ENCODE data around the gene HIGD1A. TPM values are rescaled to one million over a fixed set of nuclear protein-coding genes. Genes with fewer than 3 reads are reported as not detected.
A peak's percentile ranks its signal among the peaks of the same experiment; 100 is the strongest.

HIGD1A gene
- total RNA-seq, 1 donor from 2014 or later = 377 TPM

- Histone ChIP-seq H3K4me3 (peak overlapping the region; percentile 93), H3K27me3 (ENCODE audit: low read depth) (no peaks in the 10 kb centered on the region), H3K27ac (replicated peaks) (peak overlapping the region; percentile 98), H3K4me1 (peaks cover 54% of the 10 kb centered on the region), H3K9me3 (replicated peaks) (no peaks in the 10 kb centered on the region), H3K36me3 (no peaks in the 10 kb centered on the region)
- TF ChIP-seq CTCF (IDR thresholded peaks at IDR 0.05; ENCODE audit: borderline replicate concordance) = no peak
- intact Hi-C loops (cut with micrococcal nuclease) = no loop called here
- no peak for DNase-seq
Measured at GRCh38 chr3:42804831-42805132, 492 bp upstream of the HIGD1A start.

- H3K4me3 ChIP-seq = peak overlapping the region; percentile 93
- H3K4me1 ChIP-seq = peaks cover 60% of the 10 kb centered on the region
- TF ChIP-seq CTCF (IDR thresholded peaks at IDR 0.05; ENCODE audit: borderline replicate concordance) = no peak
- peak; percentile 47 for DNase-seq
- no peaks in the 10 kb centered on the region for H3K9me3 ChIP-seq (replicated peaks)
- intact Hi-C loops (cut with micrococcal nuclease) = no loop called here
- no peaks in the 10 kb centered on the region for H3K36me3 ChIP-seq
- no peaks in the 10 kb centered on the region for H3K27me3 ChIP-seq (ENCODE audit: low read depth)
- H3K27ac ChIP-seq (replicated peaks) = peak overlapping the region; percentile 98
Measured at GRCh38 chr3:42803414-42804105, 730 bp downstream of the HIGD1A start.

- no peak for DNase-seq
- no peaks in the 10 kb centered on the region for H3K9me3 ChIP-seq (replicated peaks)
- no peaks in the 10 kb centered on the region for H3K36me3 ChIP-seq
- H3K4me1 ChIP-seq = peaks cover 60% of the 10 kb centered on the region
- H3K4me3 ChIP-seq = peak overlapping the region; percentile 93
- peak overlapping the region; percentile 98 for H3K27ac ChIP-seq (replicated peaks)
- intact Hi-C loops (cut with micrococcal nuclease) = no loop called here
- no peak for TF ChIP-seq CTCF (IDR thresholded peaks at IDR 0.05; ENCODE audit: borderline replicate concordance)
- no peaks in the 10 kb centered on the region for H3K27me3 ChIP-seq (ENCODE audit: low read depth)
Measured at GRCh38 chr3:42802876-42803413, 1.3 kb downstream of the HIGD1A start.

GRCh38 chr3:42801784-42802183, 2.5 kb downstream of the HIGD1A start:
- TF ChIP-seq CTCF (IDR thresholded peaks at IDR 0.05; ENCODE audit: borderline replicate concordance) = no peak
- no peak for DNase-seq
- H3K36me3 ChIP-seq = no peaks in the 10 kb centered on the region
- intact Hi-C loops (cut with micrococcal nuclease) = no loop called here
- H3K4me1 ChIP-seq = peaks cover 60% of the 10 kb centered on the region
- H3K27ac ChIP-seq (replicated peaks) = peak overlapping the region; percentile 98
- H3K9me3 ChIP-seq (replicated peaks) = no peaks in the 10 kb centered on the region
- peak overlapping the region; percentile 93 for H3K4me3 ChIP-seq
- no peaks in the 10 kb centered on the region for H3K27me3 ChIP-seq (ENCODE audit: low read depth)

GRCh38 chr3:42801048-42801620, 3.2 kb downstream of the HIGD1A start:
- H3K27me3 ChIP-seq (ENCODE audit: low read depth) = no peaks in the 10 kb centered on the region
- H3K4me1 ChIP-seq = peaks cover 60% of the 10 kb centered on the region
- peak overlapping the region; percentile 93 for H3K4me3 ChIP-seq
- H3K36me3 ChIP-seq = no peaks in the 10 kb centered on the region
- DNase-seq = no peak
- no peak for TF ChIP-seq CTCF (IDR thresholded peaks at IDR 0.05; ENCODE audit: borderline replicate concordance)
- H3K27ac ChIP-seq (replicated peaks) = peak overlapping the region; percentile 98
- intact Hi-C loops (cut with micrococcal nuclease) = no loop called here
- no peaks in the 10 kb centered on the region for H3K9me3 ChIP-seq (replicated peaks)

Measured in left ventricle myocardium inferior (tissue), 1 donor.